NCI-H1436 treated with DMSO at 0.1 percent for 48 hours (cell line): Measurements from ENCODE around the gene GNG14.
"Not testable (repeated sequence)": the region's sequence is repeated elsewhere in the genome, so short reads cannot be mapped to it uniquely, and the experiment has no call there.

Experiments
- DNase-seq: peaks from one replicate; lab custom pipeline; 2025; lab: John Stamatoyannopoulos, UW

Gene GNG14

DNA sequence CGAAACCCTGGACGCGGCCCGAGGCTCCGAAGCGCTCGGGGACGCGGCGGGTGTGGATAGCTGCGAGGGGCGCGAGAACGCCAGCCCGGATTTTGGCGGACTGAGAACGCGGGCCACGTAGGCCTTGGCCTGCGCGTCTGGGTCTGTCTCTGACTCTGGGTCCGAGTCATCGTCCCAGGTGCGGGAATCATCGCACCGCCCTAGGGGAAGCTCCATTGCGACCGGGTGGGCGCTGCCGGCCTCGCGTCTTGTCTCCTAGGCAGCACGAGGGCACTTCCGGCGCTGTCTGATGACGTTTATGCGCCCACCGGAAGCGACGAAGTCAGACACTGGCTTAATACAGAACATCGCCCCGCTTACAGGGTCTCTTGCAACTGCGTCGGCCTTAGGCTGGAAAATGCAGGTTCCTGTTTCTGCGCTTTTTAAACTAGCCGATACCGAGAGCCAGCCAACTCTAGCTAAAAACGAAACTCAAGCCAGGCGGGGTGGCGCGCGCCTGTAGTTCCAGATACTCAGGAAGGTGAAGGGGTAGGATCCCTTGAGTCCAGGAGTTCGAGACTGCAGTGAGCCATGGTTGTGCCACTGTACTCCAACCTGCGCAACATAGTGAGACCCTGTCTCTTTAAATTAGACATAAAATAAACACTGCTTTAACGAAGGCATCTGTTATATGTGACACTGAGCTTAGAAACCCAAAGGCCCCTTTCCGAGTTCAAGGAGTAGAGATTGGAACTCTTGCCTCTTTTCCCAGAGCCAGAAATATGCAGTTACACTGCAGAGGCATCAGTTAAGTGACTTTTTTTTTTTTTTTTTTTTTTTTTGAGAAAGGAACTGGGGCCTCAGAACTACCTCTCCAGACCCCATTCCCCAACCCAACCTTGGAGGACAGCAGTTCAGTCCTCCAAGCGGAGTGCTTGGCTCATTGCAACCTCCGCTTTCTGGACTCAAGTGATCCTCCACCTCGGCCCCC lies 8.9 kb downstream of the GNG14 start, which contains the start of gene FBXW9:
Gene FBXW9, minus strand, starts transcription at position 266 of the 970 bp plus-strand sequence. Its CDS starts 50 bp downstream, at position 216.
- DNase-seq, result peak; percentile 45

DNA sequence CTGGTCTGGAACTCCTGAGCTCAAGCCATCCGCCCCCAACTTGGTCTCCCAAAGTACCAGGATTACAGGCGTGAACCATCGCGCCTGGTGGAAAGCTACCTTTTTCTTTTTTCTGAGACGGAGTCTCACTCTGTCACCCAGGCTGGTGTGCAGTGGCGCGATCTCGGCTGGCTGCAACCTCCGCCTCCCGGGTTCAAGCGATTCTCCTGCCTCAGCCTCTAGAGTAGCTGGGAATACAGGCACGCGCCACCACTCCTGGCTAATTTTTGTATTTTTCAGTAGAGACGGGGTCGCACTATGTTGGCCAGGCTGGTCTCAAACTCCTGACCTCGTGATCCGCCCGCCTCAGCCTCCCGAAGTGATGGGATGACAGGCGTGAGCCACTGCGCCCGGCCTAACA lies 9.6 kb downstream of the GNG14 start:
- not testable (repeated sequence) for DNase-seq

DNA sequence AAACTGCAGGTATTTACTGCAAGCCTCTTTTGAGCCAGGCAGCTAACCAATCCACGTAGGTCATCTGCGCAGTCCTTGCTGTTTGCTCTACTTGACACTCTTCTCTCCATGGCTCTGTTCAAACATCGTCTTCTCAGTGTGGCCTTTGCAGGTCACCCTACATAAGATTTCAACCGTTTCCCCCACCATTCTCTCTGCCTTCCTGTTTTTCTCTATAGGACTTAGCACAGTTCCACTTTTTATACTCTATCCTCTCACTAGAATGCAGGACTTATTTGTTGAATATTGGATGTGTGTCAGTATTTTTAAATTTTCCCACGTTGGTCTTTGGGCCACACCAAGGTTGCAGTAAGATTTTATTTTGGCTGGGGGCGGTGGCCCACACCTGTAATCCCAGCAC lies 10.3 kb downstream of the GNG14 start:
- DNase-seq, result no peak

DNA sequence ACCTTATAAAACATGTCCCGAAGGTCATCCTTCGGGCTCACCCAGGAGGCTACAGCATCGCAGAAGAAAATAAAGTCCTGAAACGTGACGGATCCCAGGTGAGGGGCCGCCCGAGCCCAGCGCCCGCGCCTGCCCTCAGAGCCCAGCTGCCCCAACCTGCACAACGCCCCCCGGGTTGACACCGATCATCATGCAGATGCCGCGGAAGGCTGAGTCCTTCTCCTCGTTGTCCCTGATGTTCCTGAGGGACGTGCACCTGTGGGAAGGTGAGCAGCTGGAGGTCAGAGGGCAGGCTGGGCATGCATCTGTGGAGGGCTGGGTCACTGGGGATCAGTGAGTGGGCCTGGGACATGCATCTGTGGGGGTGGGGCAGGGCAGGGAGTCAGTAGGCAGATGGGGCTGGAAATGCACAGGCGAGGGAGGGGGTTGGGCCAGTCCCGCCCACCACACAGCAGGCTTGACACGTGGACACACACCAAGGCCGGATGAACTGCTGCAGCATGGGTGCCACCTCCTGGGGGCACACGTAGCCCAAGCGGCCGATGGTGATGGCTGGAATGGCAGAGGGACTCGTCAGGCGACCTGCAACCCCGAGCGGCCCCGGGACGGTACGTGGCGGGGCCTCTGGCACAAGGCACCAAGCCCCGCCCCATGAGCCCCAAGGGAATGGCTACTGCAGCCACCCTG lies 13.9 kb downstream of the GNG14 start:
- no peak for DNase-seq

DNA sequence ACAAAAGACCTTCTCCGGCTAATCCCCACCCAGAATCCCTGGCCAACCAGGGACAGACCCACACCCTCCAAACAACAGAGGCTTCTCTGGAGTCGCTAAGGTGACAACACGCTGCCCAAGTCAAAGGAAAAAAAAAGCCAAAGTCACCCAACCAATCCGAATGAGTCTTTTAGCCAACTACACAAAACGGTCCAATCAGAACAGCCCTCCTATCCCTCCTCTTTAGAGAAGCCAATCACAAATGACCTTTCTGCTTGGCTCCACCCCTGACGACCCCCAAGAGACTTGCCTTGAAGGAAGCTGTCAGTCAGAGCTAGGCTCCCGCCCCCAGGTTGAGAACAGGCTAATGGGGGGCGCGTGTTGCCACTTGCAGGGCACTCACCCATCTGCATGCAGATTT lies 15.2 kb downstream of the GNG14 start:
- DNase-seq, result peak; percentile 1

DNA sequence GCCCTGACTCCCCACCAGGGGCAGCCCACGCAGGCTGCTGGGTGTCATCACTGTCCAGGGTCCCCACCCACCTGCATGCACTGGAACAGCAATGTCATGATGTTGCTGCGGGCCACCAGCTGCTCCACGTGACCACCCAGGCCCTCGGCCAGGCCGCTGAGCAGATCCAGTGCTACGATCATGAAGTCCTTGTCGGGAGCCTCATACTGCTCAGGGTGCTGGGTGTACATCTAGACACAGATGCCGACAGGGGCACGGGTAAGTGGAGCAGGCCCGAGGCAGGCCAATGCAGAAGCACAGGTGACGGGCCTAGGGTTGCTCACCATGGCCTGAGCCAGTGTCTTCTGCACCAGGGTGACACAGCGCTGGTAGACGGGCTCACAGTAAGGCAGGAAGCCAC lies 17.4 kb downstream of the GNG14 start:
- DNase-seq, result no peak

DNA sequence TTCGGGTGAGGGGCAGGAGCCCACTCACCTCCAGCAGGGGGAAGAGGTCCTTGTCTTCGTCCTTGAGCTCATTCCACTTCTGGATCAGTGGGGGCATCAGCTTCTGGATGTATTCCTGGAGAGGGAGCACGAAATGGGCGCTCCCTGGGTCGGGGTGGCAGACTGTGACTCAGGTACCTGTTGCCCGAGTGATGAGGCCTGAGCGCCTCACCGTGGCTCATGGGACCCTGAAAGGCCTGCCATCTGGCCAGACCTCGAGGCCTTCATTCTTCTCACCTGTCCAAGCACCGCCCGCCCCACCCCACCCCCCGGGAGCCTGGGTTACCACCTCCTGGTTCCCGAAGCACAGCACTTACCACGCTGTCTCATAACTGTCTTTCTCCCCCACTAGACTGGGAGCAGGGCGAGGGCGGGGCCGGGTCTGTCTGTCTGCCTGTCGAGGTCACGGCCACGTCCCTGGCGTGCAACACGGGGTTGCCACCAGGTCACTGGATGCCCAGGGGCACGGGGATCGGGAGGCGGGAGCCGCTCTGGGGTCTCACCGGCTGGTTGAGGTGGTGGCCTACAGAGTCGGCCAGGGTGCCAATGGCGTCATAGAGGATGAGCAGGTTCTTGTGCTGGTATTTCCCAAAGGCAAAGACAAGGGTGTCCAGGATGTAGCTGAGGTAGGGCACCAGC lies 18.0 kb downstream of the GNG14 start:
- DNase-seq, result no peak

DNA sequence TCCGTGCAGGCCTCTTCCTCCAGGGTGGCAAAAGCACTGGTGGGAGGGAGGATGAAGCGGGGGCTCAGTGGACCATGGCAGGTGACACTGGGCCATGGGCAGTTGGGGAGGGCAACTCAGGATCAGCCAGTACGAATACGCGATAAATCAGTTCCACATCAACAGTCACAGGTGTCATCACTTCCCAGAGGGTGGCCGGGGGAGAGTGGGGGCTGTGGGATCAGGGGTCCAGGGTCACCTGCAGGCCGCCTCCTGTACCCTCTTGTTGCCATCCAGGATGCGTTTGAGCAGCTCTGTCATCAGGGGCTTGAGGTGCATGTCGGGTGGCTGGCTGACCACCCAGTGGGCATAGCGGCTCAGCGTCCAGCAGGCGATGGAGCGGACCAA lies 18.5 kb downstream of the GNG14 start:
- no peak for DNase-seq

DNA sequence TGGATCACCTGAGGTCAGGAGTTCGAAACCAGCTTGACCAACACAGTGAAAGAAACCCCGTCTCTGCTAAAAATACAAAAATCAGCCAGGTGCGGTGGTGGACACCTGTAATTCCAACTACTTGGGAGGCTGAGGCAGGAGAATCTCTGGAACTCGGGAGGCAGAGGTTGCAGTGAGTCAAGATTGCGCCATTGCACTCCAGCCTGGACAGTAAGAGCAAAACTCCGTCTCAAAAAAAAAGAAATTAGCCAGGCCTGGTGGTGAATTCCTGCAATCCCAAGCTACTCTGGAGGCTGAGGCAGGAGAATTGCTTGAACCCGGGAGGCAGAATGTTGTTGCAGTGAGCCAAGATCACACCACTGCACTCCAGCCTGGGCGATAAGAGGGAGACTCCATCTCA lies 20.8 kb downstream of the GNG14 start:
- no peak for DNase-seq

DNA sequence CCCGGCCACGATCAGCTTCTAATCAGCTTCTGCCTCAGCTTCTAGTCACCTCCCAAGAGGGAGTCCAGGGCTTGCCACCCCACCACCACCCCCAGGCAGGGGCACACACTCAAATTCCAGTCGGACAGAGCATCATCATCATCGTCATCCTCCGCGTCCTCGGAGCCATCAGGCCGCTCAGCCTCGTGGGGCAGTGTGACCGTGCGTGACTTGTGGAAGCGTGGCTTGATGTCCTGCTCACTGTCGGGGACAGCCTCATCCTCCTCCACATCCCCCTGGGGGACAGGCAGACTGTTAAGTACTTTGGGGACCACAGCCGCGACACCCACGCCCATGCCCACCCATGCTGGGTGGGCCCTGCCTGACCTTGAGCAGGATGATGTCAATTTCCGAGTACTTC lies 23.4 kb downstream of the GNG14 start:
- no peak for DNase-seq

DNA sequence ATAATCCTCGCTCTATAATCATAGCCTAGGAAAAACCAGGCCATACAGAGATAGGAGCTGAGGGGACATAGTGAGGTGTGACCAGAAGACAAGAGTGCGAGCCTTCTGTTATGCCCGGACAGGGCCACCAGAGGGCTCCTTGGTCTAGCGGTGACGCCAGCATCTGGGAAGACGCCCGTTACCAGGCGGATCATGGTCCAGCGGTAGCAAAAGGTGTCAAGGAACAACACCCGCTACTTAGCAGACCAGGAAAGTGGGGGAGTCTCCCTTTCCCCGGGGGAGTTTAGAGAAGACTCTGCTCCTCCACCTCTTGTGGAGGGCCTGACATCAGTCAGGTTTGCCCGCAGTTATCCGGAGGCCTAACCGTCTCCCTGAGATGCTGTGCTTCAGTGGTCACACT lies 24.3 kb downstream of the GNG14 start:
- DNase-seq, result not testable (repeated sequence)

DNA sequence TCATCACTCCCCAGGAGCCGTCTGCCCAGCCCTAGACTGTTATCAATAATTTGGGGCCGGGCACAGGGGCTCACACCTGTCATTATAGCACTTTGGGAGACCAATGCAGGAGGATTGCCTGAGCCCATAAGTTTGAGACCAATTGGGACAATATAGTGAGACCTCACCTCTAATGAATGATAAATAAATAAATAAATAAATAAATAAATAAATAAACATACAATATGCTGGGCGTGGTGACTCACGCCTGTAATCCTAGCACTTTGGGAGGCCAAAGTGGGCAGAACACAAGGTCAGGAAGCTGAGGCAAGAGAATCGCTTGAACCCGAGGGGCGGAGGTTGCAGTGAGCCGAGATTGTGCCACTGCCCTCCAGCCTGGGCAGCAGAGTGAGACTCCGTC lies 25.5 kb downstream of the GNG14 start:
- not testable (repeated sequence) for DNase-seq

DNA sequence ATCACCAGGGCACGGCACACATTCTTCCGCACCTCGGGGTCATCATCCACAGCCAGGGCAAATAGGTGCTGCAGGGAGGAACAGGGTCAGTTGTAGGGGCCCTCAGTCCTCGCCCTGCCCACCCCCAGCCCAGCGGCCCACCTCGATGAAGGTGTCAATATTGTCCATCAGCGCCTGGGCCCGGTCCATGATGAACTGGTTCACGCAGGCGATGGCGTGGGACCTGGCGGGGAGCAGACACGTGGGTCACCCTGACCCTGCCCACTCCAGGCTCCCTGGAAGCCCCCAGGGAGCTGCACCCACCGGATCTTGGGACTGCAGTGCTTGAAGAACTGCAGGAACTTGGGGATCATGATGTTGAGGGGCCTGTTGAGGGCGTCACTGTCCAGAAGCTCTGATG lies 27.3 kb downstream of the GNG14 start:
- no peak for DNase-seq

DNA sequence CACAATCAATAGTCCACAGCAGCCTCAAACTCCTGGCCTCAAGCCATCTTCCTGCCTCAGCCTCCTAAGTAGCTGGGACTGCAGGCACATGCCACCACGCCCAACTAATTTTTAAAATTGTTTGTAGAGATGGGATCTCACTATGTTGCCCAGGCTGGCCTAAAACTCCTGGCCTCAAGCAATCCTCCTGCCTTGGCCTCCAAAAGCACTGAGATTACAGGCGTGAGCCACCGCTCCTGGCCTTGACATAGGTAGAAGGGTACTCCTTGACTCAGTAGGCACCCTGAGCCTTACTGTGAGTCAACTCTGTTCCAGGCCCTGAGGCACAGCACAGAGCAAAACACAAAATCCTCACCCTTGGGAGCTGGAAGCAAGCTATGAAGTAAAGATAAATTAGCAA lies 28.1 kb downstream of the GNG14 start:
- DNase-seq, result no peak

DNA sequence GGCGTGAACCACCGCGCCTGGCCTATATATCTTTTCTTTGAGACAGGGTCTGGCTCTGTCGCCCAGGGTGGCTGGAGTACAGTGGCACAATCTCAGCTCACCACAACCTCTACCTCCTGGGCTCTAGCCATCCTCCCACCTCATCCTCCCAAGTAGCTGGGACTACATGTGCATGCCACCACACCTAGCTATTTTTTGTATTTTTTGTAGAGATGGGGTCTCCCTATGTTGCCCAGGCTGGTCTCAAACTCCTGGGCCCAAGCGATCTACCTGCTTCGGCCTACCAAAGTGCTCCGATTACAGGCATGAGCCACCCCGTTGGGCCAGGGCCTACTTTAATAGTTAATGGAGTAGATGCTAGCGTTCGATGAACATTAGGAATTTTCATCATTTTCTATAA lies 32.5 kb downstream of the GNG14 start:
- DNase-seq, result no peak

DNA sequence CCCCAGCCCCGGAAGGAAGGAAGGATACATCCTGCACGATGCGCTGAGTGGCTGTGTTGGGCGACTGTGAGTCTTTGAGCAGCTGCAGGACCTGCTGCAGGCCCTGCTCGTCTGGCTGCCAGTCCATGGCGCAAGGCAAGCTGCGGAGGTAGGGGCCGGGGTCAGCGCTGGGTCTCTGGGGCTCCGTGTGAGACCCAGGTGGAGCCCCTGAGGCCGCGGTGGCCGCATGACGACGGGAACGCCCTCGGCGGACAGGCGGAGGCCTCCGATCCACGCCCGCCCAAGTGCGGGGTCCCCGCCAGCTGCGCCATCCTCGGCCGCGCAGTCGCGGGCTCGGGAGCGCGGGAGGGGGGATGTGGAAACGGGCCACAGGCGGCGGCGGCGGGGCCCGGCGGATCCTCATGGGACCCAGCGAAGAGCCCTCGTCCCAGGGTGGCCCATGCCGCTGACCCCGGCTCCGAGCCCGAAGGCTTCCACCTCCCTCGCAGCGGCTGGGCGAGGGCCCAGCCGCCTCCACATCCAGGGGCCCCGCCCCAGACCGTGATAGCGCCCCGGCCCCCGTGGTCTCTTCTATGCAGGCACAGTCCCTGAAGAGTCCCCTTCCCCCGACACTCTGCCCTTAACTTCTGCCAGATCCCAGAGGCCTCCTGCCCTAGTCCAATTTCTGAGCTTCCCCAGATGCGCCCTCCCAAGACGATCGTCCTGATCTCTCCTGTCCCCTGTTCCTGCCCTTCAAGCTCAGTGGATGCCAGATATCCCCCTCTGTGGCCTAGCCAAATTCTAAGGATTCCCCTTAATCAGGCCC lies 33.3 kb downstream of the GNG14 start:
- DNase-seq, result no peak

DNA sequence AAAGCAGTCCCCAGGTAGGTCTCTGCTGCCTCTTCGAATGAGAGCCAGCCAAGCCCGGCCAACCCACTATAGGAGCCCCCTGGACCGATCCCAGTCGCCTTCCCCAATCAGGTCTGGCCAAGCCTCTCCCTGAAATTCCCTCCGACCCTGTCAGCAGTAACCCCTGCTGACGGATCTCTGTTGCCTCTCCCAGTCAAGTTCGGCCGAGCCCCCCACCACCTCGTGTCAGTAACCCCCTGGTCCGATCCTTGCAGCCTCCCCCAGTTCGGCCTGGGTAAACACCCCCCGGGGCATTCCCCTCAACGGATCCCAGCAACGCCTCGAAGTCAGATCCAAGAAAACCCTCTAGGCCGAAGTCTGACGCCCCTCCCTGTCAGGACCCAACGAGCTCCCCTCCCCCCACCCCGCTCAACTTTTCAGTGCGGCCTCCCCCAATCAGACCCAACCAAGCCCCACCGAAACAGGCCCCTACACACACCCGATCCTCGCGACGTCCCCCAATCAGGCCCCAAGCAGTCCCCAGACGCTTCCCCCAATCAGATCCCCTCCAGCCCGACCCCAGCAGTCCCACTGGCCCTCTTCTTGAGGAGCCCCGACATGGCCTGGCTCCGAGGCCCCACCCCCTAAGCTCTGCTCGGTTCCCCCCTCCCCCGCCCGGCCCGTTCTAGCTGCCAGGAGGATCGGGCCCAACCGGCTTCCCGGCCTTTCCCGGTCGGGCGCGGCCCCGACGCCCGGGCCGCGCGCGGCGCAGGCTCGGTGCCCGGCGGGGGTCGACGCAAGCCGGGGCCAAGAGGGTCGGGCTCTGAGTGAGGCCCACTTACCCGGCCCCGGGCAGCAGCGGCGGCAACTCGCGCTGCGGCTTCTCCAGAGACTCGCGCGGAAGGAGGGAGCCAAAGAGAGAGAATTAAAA lies 34.1 kb downstream of the GNG14 start:
- DNase-seq, result no peak

DNA sequence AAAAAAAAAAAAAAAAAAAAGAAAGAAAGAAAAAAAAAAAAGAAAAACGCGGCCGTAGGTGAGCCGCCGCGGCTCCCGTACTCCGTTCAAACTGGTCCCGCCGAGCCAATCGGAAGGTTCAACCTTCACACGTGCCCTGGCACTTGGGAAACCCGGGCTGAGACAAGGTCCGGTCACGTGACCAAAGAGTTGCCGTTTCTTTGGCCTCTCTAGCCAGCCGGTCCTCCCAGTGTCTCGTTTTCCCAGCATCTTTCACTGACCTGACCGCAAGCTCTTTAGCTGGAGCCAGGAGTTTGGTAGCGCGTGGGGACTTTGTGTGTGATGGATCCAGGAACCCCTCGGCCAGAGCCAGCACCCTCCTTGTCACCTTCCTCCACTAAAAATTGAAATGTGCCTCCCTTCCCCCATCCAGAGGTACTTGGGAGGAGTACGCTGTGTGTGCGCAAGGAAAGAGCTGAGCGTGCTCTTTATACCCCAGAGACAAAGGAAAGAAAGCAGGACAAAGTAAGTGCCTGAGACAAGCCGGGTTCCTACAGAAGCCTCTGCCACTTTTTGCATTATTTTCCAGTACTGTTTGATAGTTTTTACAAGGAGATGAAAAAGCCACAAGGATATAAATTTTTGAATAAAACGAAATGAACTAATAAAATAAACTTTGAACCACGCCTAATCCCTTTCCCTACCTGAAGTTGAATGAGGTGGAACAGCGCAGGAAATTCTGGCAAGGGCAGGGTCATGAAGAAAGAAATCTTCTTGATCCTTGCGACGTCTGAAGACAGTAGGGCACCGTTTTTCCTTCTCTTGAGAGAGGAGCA lies 35.0 kb downstream of the GNG14 start:
- DNase-seq, result peak; percentile 91

DNA sequence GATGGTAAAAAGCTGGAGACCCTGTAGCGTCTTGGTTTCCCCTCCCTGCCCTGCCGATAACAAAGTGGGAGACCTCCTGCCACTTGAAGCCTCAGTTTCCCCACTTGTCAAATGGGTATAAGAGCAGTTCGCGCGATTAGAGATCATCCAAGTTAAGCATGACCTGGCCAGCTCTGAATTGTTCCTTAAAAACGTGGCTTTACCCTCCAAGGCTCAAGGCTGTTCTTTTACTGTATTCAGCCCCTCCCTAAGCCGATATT lies 35.5 kb downstream of the GNG14 start:
- no peak for DNase-seq
